ENCODE data around the gene MILR1.

- TF ChIP-seq, protein P1, sequence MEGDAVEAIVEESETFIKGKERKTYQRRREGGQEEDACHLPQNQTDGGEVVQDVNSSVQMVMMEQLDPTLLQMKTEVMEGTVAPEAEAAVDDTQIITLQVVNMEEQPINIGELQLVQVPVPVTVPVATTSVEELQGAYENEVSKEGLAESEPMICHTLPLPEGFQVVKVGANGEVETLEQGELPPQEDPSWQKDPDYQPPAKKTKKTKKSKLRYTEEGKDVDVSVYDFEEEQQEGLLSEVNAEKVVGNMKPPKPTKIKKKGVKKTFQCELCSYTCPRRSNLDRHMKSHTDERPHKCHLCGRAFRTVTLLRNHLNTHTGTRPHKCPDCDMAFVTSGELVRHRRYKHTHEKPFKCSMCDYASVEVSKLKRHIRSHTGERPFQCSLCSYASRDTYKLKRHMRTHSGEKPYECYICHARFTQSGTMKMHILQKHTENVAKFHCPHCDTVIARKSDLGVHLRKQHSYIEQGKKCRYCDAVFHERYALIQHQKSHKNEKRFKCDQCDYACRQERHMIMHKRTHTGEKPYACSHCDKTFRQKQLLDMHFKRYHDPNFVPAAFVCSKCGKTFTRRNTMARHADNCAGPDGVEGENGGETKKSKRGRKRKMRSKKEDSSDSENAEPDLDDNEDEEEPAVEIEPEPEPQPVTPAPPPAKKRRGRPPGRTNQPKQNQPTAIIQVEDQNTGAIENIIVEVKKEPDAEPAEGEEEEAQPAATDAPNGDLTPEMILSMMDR (IDR thresholded peaks at IDR 0.05), result no peak
- no peak for TF ChIP-seq POLR2A (IDR thresholded peaks at IDR 0.05)
These were observed 12.9 kb downstream of the MILR1 start for GRCh38 chr17:64461788-64462187.

Measured in thyroid gland (tissue), 4 donors.